Activated naive CD8-positive, alpha-beta T cell treated with anti-CD3 and anti-CD28 coated beads, Interleukin-2, amount 50 U/mL, for 16 hours (primary cell): ENCODE measurements around the gene DOCK9.

Experiments
- DNase-seq: peaks from one replicate; pipeline ENCODE4 v3.0.0-alpha.2; 2020; ENCODE audit warnings: low read depth, low spot score

Gene DOCK9

DNA sequence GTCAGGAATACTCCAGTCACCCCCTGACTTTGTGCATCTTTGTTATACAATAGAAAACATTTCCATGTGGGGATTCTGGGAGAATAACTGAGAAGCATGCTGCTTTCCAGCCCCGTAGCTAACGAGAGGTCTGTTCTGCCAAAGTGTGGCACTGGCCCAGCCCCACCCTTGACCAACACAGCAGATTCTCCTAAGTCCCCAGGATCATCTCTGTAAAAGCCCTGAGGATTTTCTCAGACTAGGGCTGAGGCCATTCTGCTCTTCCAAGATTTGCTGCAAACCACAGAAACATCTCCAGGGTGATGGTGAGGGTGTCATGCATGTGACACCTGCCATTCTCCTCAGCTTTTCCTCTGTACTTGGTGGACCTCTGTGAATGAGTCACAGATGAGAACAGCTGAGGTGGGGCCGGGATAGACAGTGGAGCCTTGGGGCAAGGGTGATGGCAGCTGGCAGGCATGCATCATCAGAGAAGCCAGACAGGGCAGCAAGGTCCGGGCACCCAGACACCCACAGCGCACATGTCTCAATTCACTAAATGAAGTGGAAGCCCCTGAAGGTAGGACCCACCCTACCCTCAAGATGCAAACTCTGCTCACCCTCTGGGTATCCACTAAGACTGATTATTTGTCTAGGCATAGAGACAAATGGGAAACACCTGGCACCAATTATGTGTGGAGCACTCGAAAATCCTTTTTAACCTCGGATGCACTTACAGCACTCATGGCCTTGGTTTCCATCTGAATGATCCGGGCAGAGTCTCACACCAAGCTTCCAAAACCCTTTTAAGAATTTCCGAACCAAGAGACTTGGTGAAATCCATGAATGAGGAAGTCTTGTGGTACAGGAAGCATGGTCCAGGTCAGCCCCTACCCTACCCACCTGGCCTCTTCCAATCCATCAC lies 20.1 kb upstream of the DOCK9 start:
- no peak for DNase-seq

DNA sequence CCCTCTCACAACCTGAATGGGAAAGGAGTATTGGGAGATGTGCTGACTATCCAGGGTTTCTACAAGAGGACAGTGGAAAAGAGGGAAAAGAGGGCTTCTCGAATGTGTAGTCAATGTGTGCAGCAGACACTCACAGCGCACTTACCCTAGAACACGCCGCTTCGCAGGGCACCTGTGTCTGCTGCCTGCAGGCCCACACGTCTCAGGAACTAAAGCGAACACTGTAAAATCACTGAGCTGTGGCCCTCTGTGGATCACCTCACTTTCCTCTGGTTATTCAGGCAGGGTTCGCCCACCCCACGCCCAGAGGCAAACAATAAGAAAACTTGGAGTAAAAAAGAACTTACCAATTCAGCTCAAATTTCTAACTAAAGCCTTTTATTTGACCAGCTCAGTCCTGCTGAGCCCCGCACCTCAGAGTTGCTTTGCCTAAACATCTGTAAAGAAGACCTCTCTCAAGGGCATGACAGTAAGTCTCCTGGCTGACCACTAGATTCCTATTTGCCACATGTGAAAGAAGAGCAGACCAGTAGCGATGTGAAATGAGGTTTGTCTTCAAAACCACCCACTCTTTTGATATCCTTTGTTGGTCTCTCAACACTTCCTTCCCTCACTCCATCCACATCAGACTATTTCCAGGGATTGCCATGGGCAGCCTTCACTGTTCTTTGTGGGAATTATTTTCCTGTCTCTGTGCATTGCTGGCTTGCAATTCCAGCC lies 19.3 kb upstream of the DOCK9 start:
- DNase-seq, result no peak

DNA sequence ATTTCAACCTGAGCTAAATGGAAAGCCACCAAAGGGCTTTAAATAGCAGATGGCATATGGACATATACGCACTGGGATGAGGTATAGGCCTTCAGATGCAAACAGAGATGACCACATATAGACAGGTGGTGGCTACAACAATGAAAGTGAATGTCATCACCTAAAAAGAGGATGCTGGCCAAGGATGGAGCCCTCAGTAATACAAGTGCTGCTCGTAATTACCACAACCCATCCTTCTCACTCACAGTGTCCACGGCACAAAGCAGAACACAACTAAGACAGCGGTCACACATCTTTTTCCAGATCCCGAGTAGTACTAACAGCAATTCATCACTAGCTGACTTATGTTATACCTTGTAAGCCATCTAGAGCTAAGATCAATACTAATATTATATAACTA lies 18.2 kb upstream of the DOCK9 start:
- no peak for DNase-seq

DNA sequence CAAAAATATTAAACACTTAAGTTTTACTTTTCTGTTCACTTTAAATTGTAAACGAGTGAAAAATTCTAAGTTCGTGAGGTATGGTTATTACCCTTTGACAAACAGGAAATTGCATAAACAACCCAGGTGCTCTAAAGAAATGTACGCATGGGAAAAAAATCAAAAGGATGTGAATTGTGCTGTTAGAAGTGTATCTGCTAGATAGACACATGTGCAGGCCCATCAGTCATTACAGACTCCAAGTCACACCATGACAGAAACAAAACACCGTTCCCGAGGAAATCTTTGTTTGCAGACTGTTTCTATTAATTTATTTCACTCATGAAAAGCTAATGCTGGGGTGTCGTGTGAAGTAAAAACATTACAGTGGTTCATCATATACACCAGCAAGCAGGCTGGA lies 17.0 kb upstream of the DOCK9 start:
- no peak for DNase-seq

GRCh38 chr13:98994080-98994479 lies 16.2 kb upstream of the DOCK9 start:
- DNase-seq, result no peak

GRCh38 chr13:98992355-98992754 lies 14.5 kb upstream of the DOCK9 start:
- no peak for DNase-seq

- DNase-seq, result no peak
Measured at GRCh38 chr13:98990701-98991100, 12.8 kb upstream of the DOCK9 start.

GRCh38 chr13:98989469-98990235 lies 11.8 kb upstream of the DOCK9 start:
- no peak for DNase-seq

- DNase-seq, result no peak
Measured at GRCh38 chr13:98988780-98989179, 10.9 kb upstream of the DOCK9 start.

GRCh38 chr13:98988277-98988676 lies 10.4 kb upstream of the DOCK9 start:
- no peak for DNase-seq

- DNase-seq, result no peak
Measured at GRCh38 chr13:98987275-98987674, 9.4 kb upstream of the DOCK9 start.

DNA sequence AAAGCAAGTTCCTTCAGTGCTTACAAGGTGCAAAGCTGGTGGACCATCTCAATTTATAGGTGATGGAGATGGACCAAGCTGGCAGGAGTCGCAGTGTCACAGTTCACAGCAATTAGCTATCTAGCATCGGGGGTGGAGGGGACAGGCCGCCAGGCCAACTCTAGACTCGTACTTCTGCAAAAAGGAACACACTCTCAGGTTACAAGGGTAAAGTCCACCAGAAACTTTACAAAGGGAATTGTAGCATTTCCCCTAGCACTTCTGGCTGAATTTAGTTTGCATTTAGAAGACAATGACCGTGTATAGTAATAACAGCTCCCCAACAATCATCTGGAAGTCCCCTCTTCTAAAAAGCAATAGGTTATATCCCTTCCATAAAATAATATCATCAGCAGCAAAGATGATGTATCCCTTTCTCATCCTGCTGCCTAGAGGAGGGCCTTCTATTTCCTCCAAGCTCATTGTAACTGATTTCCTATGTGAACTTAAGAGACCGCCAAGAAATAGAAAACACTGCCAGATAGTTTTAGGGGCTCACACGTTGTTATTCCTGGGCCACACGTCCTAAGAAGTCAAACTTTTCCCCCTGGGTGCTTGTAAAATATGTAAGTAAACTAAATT lies 8.5 kb upstream of the DOCK9 start:
- no peak for DNase-seq

GRCh38 chr13:98985591-98985990 lies 7.7 kb upstream of the DOCK9 start:
- DNase-seq, result no peak

- no peak for DNase-seq
Measured at GRCh38 chr13:98984983-98985382, 7.1 kb upstream of the DOCK9 start.

DNA sequence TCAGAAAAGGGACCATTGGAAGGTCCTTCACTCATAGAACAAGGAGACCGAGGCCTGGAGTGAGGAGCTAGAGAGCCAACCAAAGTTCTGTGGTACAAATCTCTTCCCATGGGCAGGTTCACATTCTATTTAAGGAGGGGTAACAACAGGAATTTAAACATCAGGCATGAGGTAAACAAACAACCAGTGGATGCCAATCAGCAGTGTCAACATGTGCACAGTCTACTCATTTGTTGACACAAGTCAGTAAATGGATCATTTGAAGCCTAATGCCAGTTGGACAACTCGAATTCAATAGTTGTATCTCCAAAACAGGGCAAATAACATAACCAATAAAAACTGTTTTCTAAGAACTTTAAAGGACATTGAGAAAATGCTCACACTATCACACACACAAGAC lies 6.3 kb upstream of the DOCK9 start:
- DNase-seq, result no peak

DNA sequence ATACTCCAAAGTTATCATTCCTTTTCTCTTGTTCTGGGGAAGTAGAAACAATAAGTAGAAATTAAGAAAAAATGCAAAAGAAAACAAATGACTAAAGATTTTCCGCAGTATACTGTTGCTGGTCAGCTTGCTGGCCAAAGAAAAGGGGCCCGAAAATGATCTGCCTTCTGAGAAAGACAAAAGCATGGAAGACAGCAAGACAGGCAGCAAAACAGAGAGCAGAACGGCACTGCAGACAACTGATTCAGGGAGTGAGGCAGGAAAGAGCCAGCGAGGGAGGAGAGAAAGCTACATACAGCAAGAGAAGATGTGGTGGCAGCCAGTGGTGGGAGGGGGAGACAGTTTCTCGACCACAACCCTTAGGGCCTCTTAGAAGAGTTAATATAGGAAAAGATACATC lies 5.3 kb upstream of the DOCK9 start:
- no peak for DNase-seq

DNA sequence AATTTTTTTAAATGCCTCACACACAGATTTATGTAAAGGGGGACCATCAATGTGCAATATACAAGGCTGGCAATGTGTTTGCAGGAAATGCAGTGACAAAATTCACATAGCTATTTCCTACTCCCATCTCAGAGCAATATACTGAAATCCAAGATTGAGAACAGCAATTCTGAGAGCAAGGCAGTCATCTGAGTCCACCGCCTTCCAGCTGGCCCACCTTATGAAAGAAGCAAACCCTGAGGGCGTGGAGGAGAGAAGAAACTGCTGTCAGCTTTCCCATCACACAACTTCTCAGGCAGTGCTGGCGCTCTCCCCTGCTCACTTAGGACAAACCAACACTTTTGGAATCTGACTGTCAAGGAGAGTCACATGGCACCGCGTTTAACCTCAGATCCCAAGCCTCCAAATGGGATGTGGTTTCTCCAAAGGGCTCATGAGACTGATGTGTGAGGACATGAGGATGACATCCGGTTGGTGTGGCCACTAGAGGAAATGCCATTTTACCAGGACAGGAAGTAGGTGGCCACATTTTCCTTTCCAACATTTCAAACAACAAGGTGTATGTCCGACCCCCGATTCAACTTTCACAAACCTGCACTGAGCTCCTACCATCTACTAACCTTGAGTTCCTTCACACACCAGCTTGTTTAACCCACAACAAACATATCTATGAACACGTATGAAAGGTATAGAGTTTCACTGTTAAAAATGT lies 3.7 kb upstream of the DOCK9 start:
- DNase-seq, result no peak

GRCh38 chr13:98979012-98979660 lies 1.3 kb upstream of the DOCK9 start:
- no peak for DNase-seq

GRCh38 chr13:98978280-98978679 lies 416 bp upstream of the DOCK9 start:
- no peak for DNase-seq

- DNase-seq, result no peak
Measured at GRCh38 chr13:98976941-98977340, 923 bp downstream of the DOCK9 start.

DNA sequence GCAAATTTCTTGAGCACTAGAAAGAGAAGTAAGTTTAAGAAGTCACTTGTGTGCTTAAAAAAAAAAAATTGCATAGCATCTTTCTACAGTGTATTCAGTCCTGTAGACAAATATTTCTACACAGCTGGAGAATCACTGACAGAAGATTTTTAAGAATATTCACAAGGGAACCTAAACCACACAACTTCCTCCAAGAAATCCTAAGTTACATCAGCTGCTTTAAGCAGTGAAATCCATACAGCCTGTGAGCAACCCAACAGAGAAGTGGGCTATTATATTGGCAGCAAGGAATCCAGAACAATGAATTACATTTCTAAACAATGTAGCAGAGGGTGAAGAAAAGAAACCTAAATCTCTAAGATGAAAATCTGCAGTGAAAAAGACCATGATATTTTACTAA lies 1.5 kb downstream of the DOCK9 start:
- DNase-seq, result no peak
